Measurements from ENCODE around the gene ZSWIM2.

DNA sequence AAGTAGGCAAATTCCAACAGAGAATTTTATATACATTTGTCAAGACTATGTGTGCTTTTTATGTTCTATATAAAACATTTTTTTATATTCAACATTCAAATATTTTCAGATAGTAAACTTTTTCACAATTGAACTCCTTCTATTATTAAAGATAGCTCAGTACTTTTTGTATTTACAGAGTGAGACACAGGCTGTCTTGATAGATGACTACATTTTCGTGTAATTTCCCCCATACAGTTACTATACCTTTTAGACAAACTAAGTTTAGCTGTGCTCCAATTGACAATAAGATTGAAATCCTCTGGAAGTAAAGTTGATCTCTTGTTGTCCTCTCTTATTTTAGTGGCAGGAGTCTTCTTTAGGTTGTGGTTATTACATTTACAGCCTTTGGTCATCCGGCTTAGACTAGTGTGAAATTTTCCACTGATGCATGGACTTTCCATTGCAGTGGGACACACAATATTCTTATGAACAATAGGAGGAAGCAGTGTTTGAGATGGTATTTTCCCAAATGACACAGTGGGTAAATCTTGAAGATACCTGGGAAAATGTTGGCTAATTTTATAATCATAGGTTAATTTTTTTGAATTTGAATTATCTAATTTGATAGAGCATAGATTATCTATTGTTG is 21.0 kb downstream of the ZSWIM2 start:
- TF ChIP-seq, protein P1, sequence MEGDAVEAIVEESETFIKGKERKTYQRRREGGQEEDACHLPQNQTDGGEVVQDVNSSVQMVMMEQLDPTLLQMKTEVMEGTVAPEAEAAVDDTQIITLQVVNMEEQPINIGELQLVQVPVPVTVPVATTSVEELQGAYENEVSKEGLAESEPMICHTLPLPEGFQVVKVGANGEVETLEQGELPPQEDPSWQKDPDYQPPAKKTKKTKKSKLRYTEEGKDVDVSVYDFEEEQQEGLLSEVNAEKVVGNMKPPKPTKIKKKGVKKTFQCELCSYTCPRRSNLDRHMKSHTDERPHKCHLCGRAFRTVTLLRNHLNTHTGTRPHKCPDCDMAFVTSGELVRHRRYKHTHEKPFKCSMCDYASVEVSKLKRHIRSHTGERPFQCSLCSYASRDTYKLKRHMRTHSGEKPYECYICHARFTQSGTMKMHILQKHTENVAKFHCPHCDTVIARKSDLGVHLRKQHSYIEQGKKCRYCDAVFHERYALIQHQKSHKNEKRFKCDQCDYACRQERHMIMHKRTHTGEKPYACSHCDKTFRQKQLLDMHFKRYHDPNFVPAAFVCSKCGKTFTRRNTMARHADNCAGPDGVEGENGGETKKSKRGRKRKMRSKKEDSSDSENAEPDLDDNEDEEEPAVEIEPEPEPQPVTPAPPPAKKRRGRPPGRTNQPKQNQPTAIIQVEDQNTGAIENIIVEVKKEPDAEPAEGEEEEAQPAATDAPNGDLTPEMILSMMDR (conservative IDR thresholded peaks at IDR 0.05; ENCODE audit: low read depth in 2 of 2) = no peak
- no peak for TF ChIP-seq EZH2phosphoT487 (IDR thresholded peaks at IDR 0.05; ENCODE audit: unreplicated experiment)
- no peak for TF ChIP-seq CREB1 (CRISPR knock-in tag; IDR thresholded peaks at IDR 0.05; ENCODE audit: low read depth)
- TF ChIP-seq EZH2 (IDR thresholded peaks at IDR 0.05; ENCODE audit: low read depth, unreplicated experiment) = no peak
- no peak for TF ChIP-seq POLR2AphosphoS5 (IDR thresholded peaks at IDR 0.05; ENCODE audit: low read depth)
- TF ChIP-seq, protein P2, sequence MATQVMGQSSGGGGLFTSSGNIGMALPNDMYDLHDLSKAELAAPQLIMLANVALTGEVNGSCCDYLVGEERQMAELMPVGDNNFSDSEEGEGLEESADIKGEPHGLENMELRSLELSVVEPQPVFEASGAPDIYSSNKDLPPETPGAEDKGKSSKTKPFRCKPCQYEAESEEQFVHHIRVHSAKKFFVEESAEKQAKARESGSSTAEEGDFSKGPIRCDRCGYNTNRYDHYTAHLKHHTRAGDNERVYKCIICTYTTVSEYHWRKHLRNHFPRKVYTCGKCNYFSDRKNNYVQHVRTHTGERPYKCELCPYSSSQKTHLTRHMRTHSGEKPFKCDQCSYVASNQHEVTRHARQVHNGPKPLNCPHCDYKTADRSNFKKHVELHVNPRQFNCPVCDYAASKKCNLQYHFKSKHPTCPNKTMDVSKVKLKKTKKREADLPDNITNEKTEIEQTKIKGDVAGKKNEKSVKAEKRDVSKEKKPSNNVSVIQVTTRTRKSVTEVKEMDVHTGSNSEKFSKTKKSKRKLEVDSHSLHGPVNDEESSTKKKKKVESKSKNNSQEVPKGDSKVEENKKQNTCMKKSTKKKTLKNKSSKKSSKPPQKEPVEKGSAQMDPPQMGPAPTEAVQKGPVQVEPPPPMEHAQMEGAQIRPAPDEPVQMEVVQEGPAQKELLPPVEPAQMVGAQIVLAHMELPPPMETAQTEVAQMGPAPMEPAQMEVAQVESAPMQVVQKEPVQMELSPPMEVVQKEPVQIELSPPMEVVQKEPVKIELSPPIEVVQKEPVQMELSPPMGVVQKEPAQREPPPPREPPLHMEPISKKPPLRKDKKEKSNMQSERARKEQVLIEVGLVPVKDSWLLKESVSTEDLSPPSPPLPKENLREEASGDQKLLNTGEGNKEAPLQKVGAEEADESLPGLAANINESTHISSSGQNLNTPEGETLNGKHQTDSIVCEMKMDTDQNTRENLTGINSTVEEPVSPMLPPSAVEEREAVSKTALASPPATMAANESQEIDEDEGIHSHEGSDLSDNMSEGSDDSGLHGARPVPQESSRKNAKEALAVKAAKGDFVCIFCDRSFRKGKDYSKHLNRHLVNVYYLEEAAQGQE (IDR thresholded peaks at IDR 0.05; ENCODE audit: unreplicated experiment) = no peak
- no peak for TF ChIP-seq JUNB (IDR thresholded peaks at IDR 0.05; ENCODE audit: unreplicated experiment)
- TF ChIP-seq, protein P3, sequence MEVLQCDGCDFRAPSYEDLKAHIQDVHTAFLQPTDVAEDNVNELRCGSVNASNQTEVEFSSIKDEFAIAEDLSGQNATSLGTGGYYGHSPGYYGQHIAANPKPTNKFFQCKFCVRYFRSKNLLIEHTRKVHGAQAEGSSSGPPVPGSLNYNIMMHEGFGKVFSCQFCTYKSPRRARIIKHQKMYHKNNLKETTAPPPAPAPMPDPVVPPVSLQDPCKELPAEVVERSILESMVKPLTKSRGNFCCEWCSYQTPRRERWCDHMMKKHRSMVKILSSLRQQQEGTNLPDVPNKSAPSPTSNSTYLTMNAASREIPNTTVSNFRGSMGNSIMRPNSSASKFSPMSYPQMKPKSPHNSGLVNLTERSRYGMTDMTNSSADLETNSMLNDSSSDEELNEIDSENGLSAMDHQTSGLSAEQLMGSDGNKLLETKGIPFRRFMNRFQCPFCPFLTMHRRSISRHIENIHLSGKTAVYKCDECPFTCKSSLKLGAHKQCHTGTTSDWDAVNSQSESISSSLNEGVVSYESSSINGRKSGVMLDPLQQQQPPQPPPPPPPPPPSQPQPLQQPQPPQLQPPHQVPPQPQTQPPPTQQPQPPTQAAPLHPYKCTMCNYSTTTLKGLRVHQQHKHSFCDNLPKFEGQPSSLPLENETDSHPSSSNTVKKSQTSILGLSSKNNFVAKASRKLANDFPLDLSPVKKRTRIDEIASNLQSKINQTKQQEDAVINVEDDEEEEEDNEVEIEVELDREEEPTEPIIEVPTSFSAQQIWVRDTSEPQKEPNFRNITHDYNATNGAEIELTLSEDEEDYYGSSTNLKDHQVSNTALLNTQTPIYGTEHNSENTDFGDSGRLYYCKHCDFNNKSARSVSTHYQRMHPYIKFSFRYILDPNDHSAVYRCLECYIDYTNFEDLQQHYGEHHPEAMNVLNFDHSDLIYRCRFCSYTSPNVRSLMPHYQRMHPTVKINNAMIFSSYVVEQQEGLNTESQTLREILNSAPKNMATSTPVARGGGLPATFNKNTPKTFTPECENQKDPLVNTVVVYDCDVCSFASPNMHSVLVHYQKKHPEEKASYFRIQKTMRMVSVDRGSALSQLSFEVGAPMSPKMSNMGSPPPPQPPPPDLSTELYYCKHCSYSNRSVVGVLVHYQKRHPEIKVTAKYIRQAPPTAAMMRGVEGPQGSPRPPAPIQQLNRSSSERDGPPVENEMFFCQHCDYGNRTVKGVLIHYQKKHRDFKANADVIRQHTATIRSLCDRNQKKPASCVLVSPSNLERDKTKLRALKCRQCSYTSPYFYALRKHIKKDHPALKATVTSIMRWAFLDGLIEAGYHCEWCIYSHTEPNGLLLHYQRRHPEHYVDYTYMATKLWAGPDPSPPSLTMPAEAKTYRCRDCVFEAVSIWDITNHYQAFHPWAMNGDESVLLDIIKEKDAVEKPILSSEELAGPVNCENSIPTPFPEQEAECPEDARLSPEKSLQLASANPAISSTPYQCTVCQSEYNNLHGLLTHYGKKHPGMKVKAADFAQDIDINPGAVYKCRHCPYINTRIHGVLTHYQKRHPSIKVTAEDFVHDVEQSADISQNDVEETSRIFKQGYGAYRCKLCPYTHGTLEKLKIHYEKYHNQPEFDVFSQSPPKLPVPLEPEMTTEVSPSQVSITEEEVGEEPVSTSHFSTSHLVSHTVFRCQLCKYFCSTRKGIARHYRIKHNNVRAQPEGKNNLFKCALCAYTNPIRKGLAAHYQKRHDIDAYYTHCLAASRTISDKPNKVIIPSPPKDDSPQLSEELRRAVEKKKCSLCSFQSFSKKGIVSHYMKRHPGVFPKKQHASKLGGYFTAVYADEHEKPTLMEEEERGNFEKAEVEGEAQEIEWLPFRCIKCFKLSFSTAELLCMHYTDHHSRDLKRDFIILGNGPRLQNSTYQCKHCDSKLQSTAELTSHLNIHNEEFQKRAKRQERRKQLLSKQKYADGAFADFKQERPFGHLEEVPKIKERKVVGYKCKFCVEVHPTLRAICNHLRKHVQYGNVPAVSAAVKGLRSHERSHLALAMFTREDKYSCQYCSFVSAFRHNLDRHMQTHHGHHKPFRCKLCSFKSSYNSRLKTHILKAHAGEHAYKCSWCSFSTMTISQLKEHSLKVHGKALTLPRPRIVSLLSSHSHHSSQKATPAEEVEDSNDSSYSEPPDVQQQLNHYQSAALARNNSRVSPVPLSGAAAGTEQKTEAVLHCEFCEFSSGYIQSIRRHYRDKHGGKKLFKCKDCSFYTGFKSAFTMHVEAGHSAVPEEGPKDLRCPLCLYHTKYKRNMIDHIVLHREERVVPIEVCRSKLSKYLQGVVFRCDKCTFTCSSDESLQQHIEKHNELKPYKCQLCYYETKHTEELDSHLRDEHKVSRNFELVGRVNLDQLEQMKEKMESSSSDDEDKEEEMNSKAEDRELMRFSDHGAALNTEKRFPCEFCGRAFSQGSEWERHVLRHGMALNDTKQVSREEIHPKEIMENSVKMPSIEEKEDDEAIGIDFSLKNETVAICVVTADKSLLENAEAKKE (CRISPR knock-in tag; IDR thresholded peaks at IDR 0.05) = no peak
